Endometrial microvascular endothelial cells (primary cell): Measurements from ENCODE around the gene SCRN2. TPM values are rescaled to one million over a fixed set of nuclear protein-coding genes. Genes with fewer than 3 reads are reported as not detected.

Experiments
- in situ Hi-C: cut with HindIII; loops from 2 replicates; pipeline ENCODE4 v1.10.0; 2017; ENCODE audit warnings: low sequenced_read_pairs, low pct_unique_long_range_greater_than_20kb; ENCODE audit errors: inconsistent ontology term
- total RNA-seq: library from RNA; depleted of rRNA; stranded (reverse); fragments of >200 nt; gene quantifications from one replicate; pipeline ENCODE4 v1.2.3, GENCODE V29; 2015; ENCODE audit errors: inconsistent ontology term

The SCRN2 gene
- total RNA-seq, 1 donor from 2014 or later = 32.3 TPM

DNA sequence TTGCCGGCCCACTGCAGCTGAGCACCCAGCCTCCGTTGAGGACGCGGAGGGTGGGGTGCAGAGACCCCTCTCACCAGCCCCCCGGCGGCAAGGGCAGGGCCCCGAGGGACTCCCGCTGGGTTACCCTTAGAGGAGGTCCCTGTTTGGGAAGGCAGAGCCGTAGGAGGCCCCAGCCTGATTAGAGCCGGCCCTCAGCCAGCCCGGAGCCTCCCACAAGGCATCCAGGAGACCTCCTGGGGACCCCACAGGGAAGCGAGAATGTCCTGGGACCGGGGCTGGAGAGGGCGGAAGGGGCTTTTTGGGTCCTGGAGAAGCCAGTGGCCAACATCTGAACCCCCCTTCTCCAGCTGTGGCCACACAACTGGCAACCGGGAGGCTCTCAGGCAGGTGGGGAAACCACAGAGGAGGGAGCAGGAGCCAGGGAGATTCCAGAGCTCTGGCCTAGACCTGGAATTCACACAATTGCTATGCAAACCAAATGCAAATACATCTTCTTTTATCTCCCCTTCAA, 31.6 kb upstream of the SCRN2 start:
- in situ Hi-C loops = no loop called here

DNA sequence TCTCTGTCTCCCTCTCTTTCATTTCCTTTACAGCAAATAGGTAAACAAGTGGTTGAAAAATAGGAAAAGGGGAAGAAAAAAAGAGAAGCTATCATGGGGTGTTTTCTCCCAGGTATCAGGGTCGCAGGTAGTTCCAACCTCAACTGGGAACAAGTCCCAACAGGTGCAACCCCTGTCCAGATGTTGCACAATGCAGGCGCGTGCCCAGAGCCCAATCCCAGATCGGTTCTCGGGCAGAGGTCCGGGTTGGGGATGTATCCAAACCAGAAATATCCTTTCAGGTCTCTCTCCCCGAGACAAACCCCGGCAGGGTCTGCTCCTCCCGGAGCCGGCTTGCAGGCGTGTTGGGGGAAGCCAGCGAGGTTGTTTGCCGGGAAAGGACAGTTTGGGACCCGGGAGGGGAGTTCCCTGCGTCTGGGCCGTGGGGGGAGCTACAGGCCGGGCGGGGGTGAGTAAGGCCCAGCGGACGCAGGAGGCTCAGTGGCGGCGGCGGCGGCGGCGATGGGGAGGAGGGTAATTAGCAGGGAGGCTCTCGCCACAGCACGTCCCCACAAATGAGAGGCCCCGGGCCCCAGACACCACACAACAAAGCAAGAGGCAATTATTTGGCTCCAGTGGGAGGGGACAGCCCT, 31.1 kb upstream of the SCRN2 start:
- in situ Hi-C loops = no loop called here

DNA sequence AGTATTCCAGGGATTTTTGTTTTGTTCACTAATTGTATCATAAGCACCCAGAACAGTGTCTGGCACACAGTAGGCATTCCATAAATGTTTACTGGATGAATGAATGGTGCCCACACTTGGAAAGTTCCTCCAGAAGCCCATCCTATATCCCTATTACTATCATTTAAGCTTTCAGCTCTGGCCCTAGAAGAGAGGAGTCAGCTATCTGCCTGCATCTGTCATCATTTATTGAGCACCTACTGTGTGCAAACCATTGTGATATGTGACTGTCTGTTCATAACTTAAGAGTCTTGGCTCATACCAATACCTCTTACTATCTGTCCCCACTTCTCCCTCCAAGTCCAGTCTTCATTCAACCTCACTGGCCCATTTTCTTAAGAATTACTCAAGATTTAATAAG, 30.0 kb upstream of the SCRN2 start:
- in situ Hi-C loops = no loop called here

DNA sequence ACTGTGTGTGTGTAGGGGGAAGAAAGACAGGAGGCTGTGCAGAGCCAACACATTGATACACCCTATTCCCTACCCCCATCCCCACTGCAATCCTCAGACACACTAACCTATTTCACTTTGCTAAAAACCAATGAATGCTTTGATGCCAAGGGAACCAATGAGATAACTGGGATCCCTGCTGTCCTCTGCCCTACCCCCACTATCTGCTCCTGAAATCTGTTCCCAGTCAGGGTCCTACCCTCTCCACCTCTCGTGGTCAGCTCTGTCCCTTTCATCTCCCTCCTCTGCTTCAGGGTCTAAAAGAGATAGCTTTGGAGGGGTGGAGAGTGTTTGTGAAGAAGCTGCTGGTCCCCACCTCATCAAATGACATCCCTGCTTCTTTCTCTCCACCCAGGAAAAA, 29.0 kb upstream of the SCRN2 start:
- in situ Hi-C loops = no loop called here

DNA sequence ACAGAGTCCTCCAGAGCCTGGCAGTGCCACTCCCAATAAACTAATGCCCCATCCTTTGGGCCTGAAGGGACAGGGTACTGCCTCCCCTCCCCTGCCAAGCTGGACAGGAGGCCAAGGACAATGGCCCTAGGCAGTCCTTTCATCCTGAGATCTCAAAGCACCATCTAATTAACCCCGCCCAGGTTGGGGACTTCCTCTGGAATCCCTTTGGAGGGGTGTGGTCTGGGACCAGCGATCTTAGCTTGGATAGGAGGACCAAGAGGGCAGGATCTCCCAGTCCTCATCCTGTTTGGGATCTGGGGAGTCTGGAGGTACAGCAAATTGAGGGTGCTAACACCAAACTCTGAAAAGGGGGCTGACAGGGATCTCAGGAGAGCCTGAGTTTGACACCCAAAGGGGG, 28.0 kb upstream of the SCRN2 start:
- in situ Hi-C loops = no loop called here

DNA sequence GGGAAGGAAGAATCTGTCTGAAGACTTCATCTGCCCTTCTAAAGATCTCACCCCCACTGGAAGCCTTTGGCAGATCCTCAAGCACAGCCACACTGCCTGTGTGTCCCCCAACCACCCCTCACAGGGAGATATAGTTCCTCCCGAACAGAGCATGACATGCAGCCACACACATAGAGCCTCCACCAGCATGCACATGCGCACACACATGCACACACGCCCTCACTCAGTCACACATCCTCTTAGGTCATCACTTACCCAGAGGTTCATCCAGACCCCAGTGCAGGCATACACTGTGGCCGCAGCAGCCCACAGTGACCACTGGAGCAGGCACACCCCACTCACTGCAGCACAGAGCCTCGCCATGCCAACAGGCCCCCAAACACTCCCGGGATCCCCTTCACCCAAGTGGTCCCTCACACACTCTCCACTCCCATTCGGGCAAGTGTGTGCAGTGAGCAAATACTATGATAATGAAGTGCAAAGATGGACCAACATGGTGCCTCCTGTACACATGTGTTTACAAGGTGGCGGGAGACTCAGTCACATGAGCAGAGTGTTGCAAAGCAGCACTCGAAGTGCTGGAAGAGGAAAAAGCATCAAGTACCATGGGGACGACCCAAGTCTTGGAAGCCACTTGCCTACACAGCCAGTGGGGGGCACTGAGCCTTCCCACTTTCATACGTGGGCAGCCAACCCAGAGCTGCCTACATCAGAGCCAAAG, 26.9 kb upstream of the SCRN2 start:
- in situ Hi-C loops = no loop called here

DNA sequence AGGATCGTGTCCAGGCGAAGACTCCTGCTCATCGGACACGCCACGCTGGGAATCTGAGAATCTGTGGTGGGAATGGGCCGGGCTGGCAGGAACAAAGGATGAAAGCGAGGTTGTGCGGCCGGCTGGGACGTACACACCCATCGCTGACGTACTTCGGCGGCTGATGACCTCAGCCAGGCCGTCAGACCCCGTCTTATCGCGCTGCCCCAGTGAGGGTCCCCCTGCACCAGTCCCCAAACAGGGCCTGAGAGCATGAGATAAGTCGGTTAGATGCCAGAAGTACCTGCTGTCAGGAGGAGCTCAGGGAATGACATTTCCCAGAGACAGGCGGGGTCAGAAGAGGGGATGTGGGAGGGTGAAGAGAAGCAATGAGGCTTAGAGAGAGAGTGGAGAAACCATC, 25.9 kb upstream of the SCRN2 start:
- in situ Hi-C loops = no loop called here

DNA sequence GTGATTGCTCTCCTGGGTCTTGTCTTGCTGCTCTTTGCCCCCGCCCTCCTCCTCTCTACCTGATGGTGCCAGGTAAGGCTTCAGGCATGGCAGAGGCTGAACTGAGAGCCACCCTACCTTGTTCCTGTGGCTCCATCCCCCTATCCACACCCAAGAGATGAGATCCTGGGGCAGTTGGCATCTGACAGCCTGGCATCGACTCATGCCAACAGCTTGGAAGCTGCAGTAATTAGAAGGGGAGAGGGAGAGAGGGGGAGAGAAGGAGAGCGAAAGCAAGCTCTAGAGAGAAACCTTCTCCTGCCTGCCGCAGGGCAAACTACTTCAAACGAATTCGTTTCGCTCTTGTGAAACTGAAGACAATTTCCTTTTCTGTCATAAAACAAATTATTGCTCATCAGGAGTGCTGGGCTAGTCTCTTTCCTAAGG, 23.7 kb upstream of the SCRN2 start:
- in situ Hi-C loops = no loop called here

DNA sequence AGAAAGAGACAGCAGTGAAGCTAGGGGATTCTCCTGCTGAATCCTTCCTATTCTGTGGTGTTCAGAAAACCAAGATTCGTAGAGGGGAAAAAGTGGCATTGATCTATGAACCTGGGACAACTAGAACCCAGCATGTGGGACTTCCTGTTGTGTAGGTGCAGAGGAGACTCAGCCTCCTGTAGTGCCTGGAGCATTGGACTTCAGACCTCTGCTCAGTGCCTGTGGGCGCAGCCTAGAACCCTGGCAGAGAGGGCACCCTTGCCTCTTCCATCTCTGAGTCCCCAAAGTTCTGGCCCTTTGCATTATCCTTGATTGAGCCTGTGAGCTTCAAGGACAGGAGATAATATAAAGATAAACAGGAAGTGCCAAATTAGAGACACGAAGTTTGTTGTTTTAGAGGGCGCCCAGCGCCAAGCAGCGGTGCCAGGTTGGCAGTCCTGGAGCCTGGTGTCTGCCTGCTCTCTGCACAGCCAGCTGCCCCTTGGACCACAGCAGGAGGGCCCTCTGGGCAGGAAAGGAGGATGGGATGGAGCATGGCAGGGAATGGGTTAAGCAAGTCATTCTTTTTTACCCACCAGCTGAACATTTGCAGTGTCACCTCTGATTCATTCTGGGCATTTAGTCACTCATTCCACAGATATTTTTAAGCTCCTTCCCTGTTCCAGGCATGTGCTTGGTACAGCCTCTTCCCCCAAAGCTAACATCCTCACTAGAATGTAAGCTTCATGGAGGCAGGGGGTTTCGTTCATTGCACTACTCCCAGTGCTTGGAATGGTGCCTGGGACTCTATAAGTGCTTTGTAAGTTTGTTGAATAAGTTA, 21.8 kb upstream of the SCRN2 start:
- in situ Hi-C loops = no loop called here

DNA sequence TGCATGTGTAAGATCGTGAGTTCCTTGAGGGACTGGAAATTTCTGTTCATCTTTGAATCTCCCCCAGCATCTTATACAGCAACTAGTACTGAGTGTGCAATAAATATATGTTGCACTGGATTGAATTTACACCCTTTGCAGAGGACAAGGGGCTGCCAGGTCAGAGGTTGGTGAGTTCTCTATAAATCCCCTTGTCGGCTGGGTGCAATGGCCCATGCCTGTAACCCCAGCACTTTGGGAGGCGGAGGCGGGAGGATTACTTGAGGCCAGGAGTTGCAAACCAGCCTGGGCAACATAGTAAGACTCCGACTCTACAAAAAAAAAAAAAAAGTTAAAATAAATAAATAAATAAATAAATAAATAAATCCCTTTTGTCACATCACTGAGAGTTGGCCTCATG, 19.3 kb upstream of the SCRN2 start:
- in situ Hi-C loops = no loop called here

DNA sequence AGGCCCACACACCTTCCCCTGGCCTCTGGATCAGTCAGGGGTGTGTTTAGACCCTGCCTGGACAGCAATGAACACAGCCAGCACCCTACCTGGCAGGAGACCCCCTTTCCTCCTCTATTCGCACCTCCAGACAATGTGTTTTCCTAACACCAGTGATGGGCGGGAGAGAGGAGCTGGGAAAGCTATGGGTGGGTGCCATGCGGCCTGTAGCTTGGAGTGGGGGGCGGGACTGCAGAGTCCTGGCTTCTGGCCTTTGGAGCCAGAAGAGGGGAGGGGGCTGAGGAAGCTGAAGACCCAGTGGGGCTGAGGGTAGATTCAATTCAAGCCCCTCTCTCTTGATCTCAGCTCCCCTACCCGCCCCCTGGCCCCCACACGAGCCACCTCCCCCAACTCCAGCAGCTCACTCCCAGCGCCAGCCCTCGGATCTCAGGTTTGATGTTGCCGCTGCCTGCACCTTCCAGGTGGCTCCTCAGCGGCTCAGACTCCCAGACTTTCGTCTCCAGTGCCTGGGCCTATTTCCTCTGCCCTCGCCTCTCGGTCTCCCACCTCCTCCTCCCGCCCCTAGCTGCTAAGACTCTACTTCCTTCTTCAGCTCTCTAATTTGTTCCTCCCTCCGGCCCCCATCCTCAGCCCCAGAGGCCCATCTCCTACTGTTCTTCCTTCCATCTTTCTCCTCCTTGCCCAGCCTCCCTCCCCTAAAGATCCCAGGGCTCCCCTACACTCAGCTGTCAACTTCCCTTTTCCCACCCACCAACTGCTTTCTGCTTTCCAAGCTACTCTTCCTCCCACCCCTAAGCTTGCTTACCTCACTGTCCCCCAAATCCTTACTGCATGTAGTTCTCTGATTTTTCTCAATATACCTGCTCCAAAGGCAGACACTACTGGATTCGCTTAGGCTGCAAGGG, 16.7 kb upstream of the SCRN2 start:
- in situ Hi-C loops = no loop called here

DNA sequence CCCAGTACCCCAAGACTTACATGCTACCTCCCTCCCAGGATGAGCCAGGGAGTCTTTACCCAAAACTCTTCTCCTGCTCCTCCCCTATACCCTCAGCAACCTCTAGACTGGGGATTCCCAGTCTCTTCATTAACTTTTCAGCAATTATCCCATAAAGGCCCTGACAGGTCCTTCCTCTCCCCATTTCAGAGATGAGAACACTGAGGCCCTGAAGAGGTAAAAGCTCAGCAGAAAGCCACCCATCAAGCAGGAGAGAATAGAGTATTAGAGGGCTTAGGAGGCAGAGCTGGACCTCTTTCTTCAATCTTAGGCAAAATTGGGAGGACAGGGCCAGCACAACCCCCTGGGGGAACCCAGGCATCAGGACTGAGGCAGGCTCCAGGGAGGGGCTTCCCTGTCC, 15.8 kb upstream of the SCRN2 start:
- in situ Hi-C loops = no loop called here

DNA sequence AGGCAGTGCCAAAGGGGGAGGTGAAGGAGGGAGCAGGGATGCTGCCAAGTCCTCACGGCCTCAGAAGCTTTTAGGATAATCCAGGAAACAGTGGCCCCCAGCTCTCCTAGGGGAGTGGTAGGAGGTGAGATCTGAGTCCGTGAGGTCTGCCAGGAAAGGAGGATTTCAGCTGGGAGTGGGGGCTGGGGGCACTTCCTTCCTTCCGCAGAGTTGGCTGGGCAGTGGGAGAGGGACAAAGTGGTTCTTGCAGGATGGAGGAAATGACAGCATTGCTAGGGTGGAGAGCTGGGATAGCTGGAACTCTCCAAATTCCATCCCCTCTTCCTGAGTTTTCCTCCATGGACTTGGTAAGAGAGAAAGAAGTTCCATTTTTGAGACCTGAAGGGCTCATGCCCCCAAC, 14.7 kb upstream of the SCRN2 start:
- in situ Hi-C loops = no loop called here

DNA sequence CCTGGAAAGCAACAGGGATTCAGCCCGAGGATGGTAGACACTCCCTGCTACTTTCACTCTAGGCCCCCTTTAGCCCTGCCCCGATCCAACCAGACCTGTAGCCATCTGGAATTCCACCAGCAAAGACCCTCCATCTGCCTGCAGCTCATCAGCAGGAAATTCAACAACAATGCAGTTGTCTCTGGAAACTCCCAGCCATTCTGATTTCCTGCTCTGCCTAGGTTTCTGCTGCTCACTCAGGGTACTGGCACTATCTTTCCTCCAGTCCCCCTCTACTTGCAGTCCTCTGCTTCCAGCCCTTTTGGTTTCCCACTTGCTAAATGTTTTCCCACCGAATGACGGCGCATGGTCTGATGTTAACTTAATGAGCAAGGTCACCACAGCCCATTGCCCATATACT, 12.5 kb upstream of the SCRN2 start:
- in situ Hi-C loops = no loop called here

DNA sequence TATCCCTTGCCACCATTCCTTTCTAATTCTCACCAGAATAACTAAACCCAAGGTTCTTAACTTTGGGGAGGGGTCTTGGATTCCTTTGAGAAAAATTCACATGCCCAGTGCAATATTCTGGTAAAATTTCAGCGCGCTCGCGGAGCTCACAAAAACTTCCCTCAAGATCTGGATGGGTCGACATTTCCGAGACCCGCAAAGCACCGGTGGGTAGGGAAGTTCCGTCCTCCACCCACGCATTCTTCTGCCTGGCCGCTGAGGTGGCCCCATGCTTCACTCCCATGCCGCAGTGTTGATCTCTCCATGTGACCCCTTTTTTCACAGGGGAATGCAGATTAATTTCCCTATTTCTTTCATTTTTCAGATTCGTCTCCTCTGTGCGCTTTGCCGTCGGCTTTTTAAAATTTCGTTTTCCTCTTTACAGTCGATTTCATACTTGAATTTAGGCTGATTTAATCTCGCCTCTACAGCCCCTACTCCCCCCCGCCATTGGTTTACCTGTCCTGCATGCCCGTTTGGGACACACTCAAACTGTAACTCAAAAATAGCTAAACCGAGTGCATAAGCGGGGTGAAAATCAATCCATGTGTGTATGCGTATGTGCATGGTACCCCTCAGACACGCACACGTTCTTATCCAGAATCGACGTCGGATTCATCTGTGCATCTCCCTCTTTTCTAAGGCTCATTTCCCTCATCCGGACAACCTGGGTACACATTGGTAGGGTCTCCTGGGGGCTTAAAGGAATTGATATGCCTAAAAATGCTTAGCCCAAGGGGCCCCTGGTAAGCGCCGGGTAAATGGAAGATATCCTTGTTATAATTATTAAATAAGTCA, 11.3 kb upstream of the SCRN2 start:
- in situ Hi-C loops = no loop called here

DNA sequence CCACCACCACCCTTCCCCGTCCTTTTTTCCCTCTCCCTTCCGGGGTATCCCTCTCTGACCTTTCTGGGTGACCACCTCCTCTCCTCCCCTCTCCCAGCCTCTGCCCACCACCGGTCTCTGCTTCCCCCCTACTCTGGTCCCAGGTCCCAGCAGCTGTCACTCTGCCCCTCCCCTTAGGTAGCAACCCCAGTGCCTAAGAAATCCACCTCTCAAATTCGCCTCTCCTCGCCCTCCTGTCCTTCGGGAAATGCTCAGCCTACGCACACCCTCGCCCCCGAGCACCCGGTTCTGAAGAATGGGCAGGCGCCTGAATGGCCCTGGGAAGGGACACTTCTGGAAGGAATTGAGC, 10.7 kb upstream of the SCRN2 start:
- in situ Hi-C loops = no loop called here

DNA sequence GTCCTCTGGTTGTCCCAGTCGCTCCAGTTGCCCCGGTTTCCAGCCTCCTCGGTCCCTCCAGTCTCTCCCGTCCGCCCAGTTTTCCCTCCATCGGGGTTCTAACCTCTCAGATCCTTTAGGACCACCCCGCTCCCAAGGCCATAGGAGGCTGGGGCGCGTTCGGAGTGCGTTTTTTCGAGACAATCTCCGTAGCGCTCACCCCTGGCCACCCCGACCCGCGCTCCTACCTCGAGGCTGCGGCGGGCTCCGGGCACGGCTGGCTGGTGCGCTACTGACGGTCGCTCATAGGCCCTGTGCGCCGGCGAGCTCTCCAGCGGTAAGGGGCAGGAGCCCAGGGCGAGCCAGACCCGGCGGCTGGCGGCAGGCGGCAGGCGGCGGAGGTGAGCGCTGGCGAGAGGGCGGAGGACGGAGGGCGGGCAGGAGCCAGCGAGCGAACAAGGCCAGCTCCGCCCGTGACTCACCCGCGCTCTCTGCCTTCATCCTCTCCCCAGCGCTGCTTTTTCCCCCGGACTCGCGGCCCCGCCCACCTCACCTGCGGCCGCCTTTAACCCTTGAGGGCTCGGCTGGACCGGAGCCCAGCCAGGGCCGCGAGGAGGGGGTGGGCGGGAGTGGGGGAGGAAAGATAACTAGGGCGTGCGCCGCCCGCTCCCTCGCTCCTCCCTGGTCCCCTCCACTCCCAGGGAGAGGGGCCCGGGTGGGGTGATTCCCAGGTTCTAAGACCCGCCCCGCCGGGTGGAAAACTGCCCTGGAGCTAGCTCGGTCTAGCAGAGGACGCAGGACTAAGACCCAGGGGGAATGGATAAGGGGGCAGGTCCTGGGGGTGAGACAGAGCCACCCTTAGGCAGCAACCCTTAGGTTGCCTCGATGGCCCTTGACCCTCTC, 9.9 kb upstream of the SCRN2 start, which contains the start of gene SP6:
Gene SP6 (minus strand): TSS at position 472 of the 882 bp plus-strand sequence. CDS start 2,734 bp downstream, outside the sequence.
- in situ Hi-C loops = no loop called here
